Thymus (tissue), 14 donors: Measurements from ENCODE around the gene CCNJ. TPM values are rescaled to one million over a fixed set of nuclear protein-coding genes. Genes with fewer than 3 reads are reported as not detected.
"Not testable (repeated sequence)": the region's sequence is repeated elsewhere in the genome, so short reads cannot be mapped to it uniquely, and the experiment has no call there.

Experiments used
- DNase-seq, 9 donors: peaks; one replicate each; pipeline ENCODE4 v3.0.0-alpha.2; 2013; ENCODE audit warnings: low spot score in 9 of 9, low read depth in 6 of 9, missing footprints in 1 of 9
- H3K27ac ChIP-seq, 2 donors: one replicate each; pipeline ENCODE4 v1.5.1; 2013; ENCODE audit warnings: control low read depth in 1 of 2, low read depth in 1 of 2, low read length in 1 of 2, mild to moderate bottlenecking in 1 of 2, moderate library complexity in 1 of 2
- H3K27me3 ChIP-seq, 2 donors: one replicate each; pipeline ENCODE4 v1.5.1; 2013; ENCODE audit warnings: low read length in 1 of 2; ENCODE audit not compliant: control insufficient read depth in 2 of 2, insufficient read depth in 1 of 2
- H3K36me3 ChIP-seq, 2 donors: one replicate each; pipeline ENCODE4 v1.5.1; 2013; ENCODE audit warnings: low read length in 1 of 2, mild to moderate bottlenecking in 1 of 2, moderate library complexity in 1 of 2; ENCODE audit not compliant: control insufficient read depth in 2 of 2, insufficient read depth in 2 of 2
- H3K4me1 ChIP-seq, 2 donors: one replicate each; pipeline ENCODE4 v1.5.1; 2013; ENCODE audit warnings: low read length in 2 of 2; ENCODE audit not compliant: control insufficient read depth in 2 of 2, insufficient read depth in 2 of 2
- H3K4me3 ChIP-seq, 2 donors: one replicate each; pipeline ENCODE4 v1.5.1; 2013; ENCODE audit warnings: low read length in 2 of 2, control low read depth in 1 of 2, mild to moderate bottlenecking in 1 of 2
- H3K9me3 ChIP-seq, 2 donors: one replicate each; pipeline ENCODE4 v1.5.1; 2013; ENCODE audit warnings: low read length in 1 of 2, mild to moderate bottlenecking in 1 of 2; ENCODE audit not compliant: control insufficient read depth in 2 of 2, insufficient read depth in 1 of 2
- WGBS: extraction: QIAGEN DNeasy Blood & Tissue Kit; methylation state at CpG from one replicate; pipeline ENCODE4 v1.1.7; 2013; 5-methylcytosine and 5-hydroxymethylcytosine counted together
- long read RNA-seq, 10 donors: transcript quantifications; one replicate each; lab custom pipeline, GENCODE V29; 2026
- polyA plus RNA-seq: library from polyadenylated mRNA; stranded (reverse); fragments of 200-250 nt; gene quantifications from one replicate; pipeline ENCODE4 v1.2.3, GENCODE V29; 2013
- total RNA-seq: library from RNA; stranded (reverse); fragments of 120-200 nt; gene quantifications from one replicate; pipeline ENCODE4 v1.2.4, GENCODE V29; 2013
- donor health status: healthy.

Gene CCNJ, protein sequence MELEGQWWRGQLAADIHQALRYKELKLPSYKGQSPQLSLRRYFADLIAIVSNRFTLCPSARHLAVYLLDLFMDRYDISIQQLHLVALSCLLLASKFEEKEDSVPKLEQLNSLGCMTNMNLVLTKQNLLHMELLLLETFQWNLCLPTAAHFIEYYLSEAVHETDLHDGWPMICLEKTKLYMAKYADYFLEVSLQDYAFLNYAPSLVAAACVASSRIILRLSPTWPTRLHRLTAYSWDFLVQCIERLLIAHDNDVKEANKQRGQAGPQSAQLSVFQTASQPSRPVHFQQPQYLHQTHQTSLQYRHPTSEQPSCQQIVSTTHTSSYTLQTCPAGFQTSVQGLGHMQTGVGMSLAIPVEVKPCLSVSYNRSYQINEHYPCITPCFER
- 4.5 TPM for total RNA-seq
- 4.1 TPM for polyA plus RNA-seq
- long read RNA-seq, donor 1: 0 reads
- long read RNA-seq, donor 2: 0 reads
- long read RNA-seq, donor 3, partial matches to known transcripts: 0 of 3 reads
- long read RNA-seq, donor 3, other reads (novel, unspliced or antisense): 0 of 3 reads
- long read RNA-seq, donor 4: 0 reads
- long read RNA-seq, donor 5, full-length matches to known transcripts: 5 of 5 reads
- long read RNA-seq, donor 5, partial matches to known transcripts: 0 of 5 reads
- long read RNA-seq, donor 5, other reads (novel, unspliced or antisense): 0 of 5 reads
- long read RNA-seq, donor 6, partial matches to known transcripts: 0 of 3 reads
- long read RNA-seq, donor 6, other reads (novel, unspliced or antisense): 0 of 3 reads
- long read RNA-seq, donor 7, partial matches to known transcripts: 0 of 4 reads
- long read RNA-seq, donor 7, other reads (novel, unspliced or antisense): 0 of 4 reads
- long read RNA-seq, donor 8, partial matches to known transcripts: 0 of 2 reads
- long read RNA-seq, donor 8, other reads (novel, unspliced or antisense): 0 of 2 reads
- long read RNA-seq, donor 9, partial matches to known transcripts: 0 of 1 reads
- long read RNA-seq, donor 9, other reads (novel, unspliced or antisense): 0 of 1 reads
- long read RNA-seq, donor 10, partial matches to known transcripts: 0 of 1 reads
- long read RNA-seq, donor 10, other reads (novel, unspliced or antisense): 0 of 1 reads

DNA sequence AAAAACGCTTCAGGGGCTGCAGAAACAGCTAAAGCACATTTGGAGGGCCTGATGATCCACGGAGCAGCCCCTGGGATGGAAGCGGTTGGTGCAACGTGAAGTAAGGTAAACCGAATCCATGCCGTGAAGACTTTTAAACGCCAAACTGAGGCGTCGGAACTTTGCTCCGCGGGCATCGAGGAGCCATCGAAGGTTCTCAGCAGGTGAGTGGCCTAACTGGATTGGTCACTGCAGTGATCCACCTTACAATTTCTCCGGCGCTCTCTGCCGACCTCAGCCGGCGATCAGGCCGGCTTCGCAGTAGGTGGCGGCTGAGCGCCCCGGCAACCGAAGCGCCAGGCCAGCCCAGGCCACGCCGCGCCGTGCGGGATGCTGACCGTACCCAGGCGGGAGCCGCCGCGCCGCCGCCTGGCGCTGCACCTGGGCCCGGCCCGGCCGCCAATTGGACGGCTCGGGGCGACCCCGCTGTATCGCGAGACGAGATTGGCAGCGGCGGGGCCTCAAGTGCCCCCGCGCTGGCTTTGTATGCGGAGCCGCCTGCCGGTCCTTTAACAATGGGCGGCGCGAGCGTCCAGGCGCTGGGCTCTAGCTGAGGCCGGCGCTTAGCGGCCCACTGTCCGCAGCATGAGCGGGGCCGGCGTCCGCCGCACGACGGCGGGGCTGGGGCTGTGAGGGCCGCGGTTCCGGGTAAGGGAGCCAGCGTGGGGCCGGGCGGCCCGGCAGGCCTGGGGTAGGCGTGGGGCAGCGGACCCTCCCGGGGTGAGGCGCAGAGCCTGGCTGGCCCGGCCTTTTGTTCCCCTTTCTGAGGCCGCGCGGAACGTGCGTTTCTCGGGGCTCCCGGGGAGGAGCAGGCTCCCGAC is at the start of gene CCNJ:
CCNJ (plus strand) TSS at position 551 of the 860 bp plus-strand sequence. CDS start 811 bp downstream, outside the sequence.
- peaks cover 12% of the 10 kb centered on the region in 2 donors for H3K4me1 ChIP-seq
- H3K36me3 ChIP-seq: peaks cover 0 to 11% of the 10 kb centered on the region in 2 donors
- H3K4me3 ChIP-seq: peak within 1 kb of the TSS; percentile 92 to 95
- H3K27me3 ChIP-seq: no peaks in the 10 kb centered on the region
- WGBS: 4% methylated on average over 92 of the region's 92 CpGs
- H3K27ac ChIP-seq: peak within 1 kb of the TSS; percentile 75 to 88
- peak in 8 of 9 donors; percentile 57 to 93 (median 80) for DNase-seq
- H3K9me3 ChIP-seq: no peaks in the 10 kb centered on the region

DNA sequence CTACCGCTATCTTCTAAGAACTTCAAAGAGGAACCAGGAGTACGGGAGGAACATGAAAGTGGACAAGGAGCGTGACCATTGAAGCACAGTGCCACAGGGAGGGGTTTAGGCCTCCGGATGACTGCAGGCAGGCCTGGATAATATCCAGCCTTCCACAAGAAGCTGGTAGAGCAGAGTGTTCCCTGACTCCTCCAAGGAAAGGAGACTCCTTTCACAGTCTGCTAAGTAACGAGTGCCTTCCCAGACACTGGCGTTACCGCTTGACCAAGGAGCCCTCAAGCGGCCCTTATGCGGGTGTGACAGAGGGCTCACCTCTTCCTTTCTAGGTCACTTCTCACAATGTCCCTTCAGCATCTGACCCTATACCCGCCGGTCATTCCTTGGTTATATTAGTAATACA is 49.0 kb upstream of the CCNJ start:
- H3K27ac ChIP-seq, DNase-seq, H3K4me3 ChIP-seq, H3K36me3 ChIP-seq, H3K9me3 ChIP-seq, H3K4me1 ChIP-seq, H3K27me3 ChIP-seq: not testable (repeated sequence)
- 93% methylated on average over 11 of the region's 11 CpGs for WGBS

DNA sequence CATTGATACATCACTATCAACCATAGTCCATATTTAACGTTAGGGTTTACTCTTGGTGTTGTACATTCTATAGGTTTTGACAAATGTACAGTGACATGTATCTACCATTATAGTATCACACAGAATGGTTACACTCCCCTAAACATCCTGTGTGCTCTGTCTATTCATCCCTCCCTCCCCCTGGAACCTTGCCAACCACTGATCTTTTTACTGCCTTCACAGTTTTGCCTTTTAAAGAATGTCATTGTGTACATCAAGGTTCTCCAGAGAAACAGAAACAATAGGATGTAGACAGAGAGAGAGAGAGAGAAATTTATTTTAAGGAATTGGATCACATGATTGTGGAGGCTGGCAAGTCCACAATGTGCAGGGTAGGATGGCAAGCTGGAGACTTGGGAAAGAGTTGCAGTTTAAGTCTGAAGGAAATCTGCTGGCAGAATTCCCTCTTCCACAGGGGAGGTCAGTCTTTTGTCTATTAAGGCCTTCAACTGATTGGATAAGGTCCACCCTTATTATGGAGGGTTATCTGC is 45.1 kb upstream of the CCNJ start:
- WGBS: 100% methylated on average over 1 of the region's 1 CpG
- Histone ChIP-seq H3K9me3 (no peaks in the 10 kb centered on the region), H3K36me3 (no peaks in the 10 kb centered on the region), H3K4me3 (no peak overlapping the region), H3K27me3 (no peaks in the 10 kb centered on the region), H3K4me1 (no peaks in the 10 kb centered on the region), H3K27ac (no peak overlapping the region)
- no peak for DNase-seq

DNA sequence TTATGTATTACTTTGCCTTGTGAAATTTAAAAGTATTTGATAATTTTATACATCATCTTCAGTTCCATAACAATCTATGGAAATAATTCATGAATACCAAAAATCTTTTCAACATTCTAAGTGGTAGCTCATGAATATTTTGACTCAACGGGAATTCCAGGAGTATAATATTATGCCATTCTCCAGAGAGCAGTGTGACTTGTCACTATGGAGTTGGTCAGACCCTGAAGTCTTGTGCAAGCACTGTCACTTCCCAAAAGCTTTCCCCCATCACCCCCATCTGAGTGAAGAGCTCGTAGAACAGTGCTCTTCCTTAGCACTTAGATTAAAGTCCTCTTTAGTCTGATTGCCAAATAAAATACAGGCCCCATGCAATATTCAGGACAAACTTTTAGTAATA is 29.4 kb upstream of the CCNJ start:
- Histone ChIP-seq H3K27ac (no peak overlapping the region), H3K9me3 (no peaks in the 10 kb centered on the region), H3K4me1 (no peaks in the 10 kb centered on the region), H3K27me3 (no peaks in the 10 kb centered on the region), H3K4me3 (no peak overlapping the region), H3K36me3 (no peaks in the 10 kb centered on the region)
- DNase-seq: no peak
- 96% methylated on average over 2 of the region's 2 CpGs for WGBS

DNA sequence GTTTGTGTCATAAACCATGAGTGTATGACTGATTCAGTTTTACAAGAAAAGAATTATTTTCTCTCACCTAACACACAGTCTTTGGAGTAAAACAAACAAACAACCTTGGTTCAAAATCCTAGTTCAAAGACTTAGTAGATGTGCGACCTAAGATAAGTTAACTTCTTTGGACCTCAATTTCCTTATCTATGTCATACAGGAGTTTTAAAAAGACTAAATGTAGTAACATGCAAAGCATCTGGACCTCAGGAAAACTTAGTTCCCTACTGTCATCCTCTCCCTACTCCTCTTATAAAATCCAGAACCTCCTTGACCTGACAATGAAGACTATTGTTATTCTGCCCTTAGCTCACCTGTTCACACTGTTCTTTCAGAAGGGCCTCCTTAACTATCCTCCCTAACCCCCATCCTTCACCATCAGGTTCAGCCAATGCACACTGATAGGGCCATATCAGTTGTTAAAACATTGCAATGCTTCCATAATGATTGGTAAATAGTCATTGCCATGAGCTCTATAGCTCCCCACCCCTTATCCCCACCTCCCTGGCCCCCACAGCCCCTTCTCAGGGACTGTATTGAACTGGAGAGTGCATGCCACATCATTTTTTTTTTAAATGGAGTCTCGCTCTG is 28.8 kb upstream of the CCNJ start:
- Histone ChIP-seq H3K4me1 (no peaks in the 10 kb centered on the region), H3K4me3 (no peak overlapping the region), H3K27ac (no peak overlapping the region), H3K27me3 (no peaks in the 10 kb centered on the region), H3K36me3 (no peaks in the 10 kb centered on the region), H3K9me3 (no peaks in the 10 kb centered on the region)
- DNase-seq: no peak
- WGBS: 96% methylated on average over 2 of the region's 2 CpGs

DNA sequence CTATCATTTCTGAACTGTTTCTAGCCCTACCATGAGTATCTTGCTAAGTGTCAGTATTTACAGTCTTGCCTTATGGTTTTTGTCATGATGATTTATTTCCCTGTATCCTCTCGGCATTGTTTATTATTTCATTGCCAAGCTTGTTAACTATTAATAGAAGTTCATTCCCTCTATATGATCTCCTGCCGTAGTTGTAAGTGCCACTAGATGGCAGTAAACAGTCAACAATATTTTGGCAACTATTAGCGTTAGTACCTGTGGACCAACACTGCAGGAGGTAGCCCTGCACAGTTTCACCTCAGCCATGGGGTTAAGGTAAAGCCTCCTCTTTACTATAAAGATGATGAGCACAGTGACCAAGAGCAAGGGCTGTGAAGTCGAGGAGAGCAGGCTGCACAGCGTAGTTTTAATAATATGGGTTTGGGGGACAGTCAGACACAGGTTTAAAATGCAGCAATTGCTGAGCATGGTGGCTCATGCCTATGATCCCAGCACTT is 26.1 kb upstream of the CCNJ start:
- no peaks in the 10 kb centered on the region for H3K9me3 ChIP-seq
- no peak overlapping the region for H3K4me3 ChIP-seq
- 23% methylated on average over 5 of the region's 5 CpGs for WGBS
- DNase-seq: peak; percentile 14 to 76 (median 55)
- no peaks in the 10 kb centered on the region for H3K36me3 ChIP-seq
- no peaks in the 10 kb centered on the region for H3K4me1 ChIP-seq
- no peaks in the 10 kb centered on the region for H3K27me3 ChIP-seq
- H3K27ac ChIP-seq: no peak overlapping the region

DNA sequence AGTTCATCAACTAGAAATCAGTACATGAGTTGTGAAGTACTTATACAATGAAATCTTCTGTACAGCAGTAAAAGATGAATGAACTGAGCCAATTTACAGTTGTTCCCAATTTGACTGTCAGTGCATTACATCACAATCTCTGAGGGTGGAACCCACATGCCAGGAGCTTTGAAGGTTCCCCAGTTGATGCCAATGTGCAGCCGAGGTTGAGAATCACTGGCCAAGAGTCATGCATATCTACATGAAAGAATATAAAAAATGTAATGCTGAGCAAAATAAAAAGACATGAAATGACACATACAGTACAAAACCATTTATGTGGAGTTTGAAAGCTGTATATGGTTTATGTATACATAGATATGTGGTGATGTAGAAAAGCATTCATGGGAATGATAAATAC is 22.1 kb upstream of the CCNJ start:
- Histone ChIP-seq H3K9me3 (no peaks in the 10 kb centered on the region), H3K4me1 (no peaks in the 10 kb centered on the region), H3K27me3 (no peaks in the 10 kb centered on the region), H3K4me3 (no peak overlapping the region), H3K36me3 (no peaks in the 10 kb centered on the region), H3K27ac (no peak overlapping the region)
- WGBS: 96% methylated on average over 1 of the region's 1 CpG
- no peak for DNase-seq

DNA sequence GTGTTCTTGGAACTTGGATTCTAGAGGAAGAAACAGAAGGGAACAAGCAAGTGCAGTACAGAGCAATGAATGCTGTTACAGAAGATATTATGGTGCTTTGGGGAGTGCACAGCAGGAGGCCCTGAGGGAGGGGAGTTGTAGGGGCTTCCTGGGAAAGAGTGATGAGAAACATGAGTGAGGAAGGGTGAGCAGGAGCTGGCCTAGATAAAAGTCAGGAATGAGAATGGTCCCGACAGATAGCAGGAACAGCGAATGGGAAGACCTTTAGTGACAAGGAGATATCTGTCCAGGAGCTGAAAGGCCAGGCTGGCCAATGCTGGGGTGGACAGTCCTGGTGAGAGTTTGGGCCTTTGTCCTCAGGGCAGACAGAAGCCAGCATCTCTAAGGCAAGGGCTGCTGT is 20.6 kb upstream of the CCNJ start:
- H3K4me1 ChIP-seq: no peaks in the 10 kb centered on the region
- no peaks in the 10 kb centered on the region for H3K27me3 ChIP-seq
- no peaks in the 10 kb centered on the region for H3K9me3 ChIP-seq
- no peak for DNase-seq
- H3K27ac ChIP-seq: no peak overlapping the region
- H3K4me3 ChIP-seq: no peak overlapping the region
- 96% methylated on average over 2 of the region's 2 CpGs for WGBS
- H3K36me3 ChIP-seq: no peaks in the 10 kb centered on the region
